Lower leg skin (tissue), 4 donors: ENCODE measurements around the gene GSG1L. TPM values are rescaled to one million over a fixed set of nuclear protein-coding genes. Genes with fewer than 3 reads are reported as not detected.

Source experiments
- DNase-seq, 2 donors: peaks; one replicate each; pipeline ENCODE4 v3.0.0-alpha.2; 2019; ENCODE audit warnings: low spot score in 2 of 2
- H3K4me3 ChIP-seq: fragments of 200-600 bp; sonication (generic); 2 replicates; pipeline ENCODE4 v1.5.1; 2017; ENCODE audit warnings: mild to moderate bottlenecking, low read depth; ENCODE audit not compliant: poor library complexity, severe bottlenecking
- POLR2A ChIP-seq, 2 donors: fragments of 450-650 bp; IDR thresholded peaks; one replicate each; pipeline ENCODE4 v1.6.1; 2016 to 2017; ENCODE audit warnings: antibody characterized with exemption in 2 of 2, mild to moderate bottlenecking in 1 of 2, moderate library complexity in 1 of 2
- WGBS, 2 donors: methylation state at CpG; one replicate each; pipeline ENCODE4 v1.1.5; 2018; 5-methylcytosine and 5-hydroxymethylcytosine counted together
- intact Hi-C: fragments of 100-400 bp; cut with DNase I; formaldehyde crosslinking; loops from one replicate; pipeline ENCODE4 v1.15.0; 2023; ENCODE audit warnings: low total_unique reads
- total RNA-seq, 4 donors: library from RNA; depleted of rRNA; stranded (reverse); fragments of >200 nt; gene quantifications; one replicate each; pipeline ENCODE4 v1.1.0, GENCODE V29; 2016
- TF ChIP-seq, protein P1 (sequence below), 3 donors: fragments of 450-650 bp; IDR thresholded peaks; one replicate each; pipeline ENCODE4 v1.5.1; 2016; ENCODE audit warnings: antibody characterized with exemption in 3 of 3, mild to moderate bottlenecking in 3 of 3, moderate library complexity in 2 of 3

Gene GSG1L
- total RNA-seq, 4 donors from 2014 or later, result 0.49 to 1.1 (median 0.59) TPM; not detected in 1

DNA sequence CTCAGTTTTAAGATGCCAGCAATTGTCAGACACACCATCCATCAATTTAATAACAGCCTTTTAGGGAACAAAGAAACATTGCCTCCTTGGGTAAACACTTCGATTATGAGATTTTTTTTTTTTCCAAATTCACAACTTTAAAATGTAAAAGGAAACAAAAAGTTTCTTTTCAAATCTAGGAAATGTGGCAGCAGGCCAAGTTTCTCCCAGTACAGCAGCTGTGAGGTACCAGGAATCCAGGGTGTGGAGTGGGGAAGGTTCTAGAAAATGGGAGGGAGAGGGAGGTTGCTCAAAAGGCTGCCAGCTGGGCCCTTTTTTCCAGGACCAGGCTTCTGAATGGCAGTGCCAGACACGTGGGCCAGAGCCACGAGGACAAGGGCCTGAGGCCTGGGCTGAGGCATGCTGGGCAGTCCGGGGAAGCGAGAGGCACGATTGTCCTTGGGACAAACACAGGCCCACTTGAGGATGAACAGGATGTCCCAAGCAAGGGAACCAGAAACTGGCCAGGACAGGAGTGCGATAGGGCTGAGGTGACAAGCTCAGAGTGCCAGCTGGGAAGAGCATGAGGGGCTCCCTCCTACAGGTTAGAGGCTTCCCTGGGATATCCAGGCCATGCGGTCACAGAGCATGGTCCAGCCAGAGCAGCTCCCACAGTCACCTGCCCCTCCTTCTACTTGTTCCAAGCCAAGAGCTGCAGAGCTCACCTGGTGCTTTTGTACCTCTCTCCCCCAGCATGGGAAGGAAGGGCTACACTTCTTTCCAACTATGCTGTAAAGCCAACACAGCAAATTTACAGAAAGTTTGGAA lies 298.4 kb downstream of the GSG1L start:
- TF ChIP-seq POLR2A (IDR thresholded peaks at IDR 0.05), result no peak
- H3K4me3 ChIP-seq, result no peak overlapping the region
- intact Hi-C loops, result no loop called here
- 86 to 87% methylated on average over 8 of the region's 8 CpGs for WGBS, 2 donors
- no peak for DNase-seq

DNA sequence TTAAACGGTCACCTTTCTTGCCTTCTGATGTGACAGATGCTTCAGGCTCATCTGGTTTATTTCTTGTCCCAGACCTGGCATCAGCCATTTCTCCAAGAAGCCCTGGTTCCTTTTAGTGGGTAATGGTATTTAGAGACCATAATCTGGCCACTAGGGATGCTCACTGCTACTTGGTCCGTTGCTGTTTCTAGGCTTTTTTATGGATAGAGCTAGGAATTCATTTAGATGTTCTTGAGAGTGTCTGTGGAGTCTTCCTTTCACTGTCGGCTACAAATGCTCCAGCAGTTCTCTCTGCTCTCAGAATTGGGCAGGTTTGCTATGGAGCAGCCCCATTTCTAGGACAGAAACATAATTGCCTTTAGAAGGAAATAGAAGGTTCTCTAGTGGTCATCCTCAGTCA lies 299.1 kb downstream of the GSG1L start:
- WGBS, 2 donors, result 65 to 95% methylated on average over 3 of the region's 3 CpGs
- no peak overlapping the region for H3K4me3 ChIP-seq
- intact Hi-C loops, result no loop called here
- no peak for DNase-seq
- TF ChIP-seq, protein P1, sequence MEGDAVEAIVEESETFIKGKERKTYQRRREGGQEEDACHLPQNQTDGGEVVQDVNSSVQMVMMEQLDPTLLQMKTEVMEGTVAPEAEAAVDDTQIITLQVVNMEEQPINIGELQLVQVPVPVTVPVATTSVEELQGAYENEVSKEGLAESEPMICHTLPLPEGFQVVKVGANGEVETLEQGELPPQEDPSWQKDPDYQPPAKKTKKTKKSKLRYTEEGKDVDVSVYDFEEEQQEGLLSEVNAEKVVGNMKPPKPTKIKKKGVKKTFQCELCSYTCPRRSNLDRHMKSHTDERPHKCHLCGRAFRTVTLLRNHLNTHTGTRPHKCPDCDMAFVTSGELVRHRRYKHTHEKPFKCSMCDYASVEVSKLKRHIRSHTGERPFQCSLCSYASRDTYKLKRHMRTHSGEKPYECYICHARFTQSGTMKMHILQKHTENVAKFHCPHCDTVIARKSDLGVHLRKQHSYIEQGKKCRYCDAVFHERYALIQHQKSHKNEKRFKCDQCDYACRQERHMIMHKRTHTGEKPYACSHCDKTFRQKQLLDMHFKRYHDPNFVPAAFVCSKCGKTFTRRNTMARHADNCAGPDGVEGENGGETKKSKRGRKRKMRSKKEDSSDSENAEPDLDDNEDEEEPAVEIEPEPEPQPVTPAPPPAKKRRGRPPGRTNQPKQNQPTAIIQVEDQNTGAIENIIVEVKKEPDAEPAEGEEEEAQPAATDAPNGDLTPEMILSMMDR (IDR thresholded peaks at IDR 0.05), result no peak
- no peak for TF ChIP-seq POLR2A (IDR thresholded peaks at IDR 0.05)

GRCh38 chr16:27762441-27762840 lies 301.1 kb downstream of the GSG1L start:
- intact Hi-C loops, result no loop called here
- H3K4me3 ChIP-seq, result no peak overlapping the region
- 93 to 95% methylated on average over 3 of the region's 3 CpGs for WGBS, 2 donors
- DNase-seq, result no peak
- no peak for TF ChIP-seq POLR2A (IDR thresholded peaks at IDR 0.05)
- TF ChIP-seq, protein P1 (IDR thresholded peaks at IDR 0.05), result no peak

- H3K4me3 ChIP-seq, result no peak overlapping the region
- TF ChIP-seq, protein P1 (IDR thresholded peaks at IDR 0.05), result no peak
- no peak for TF ChIP-seq POLR2A (IDR thresholded peaks at IDR 0.05)
- WGBS, 2 donors, result 91% methylated on average over 6 to 7 of the region's 7 CpGs
- no peak for DNase-seq
- intact Hi-C loops, result no loop called here
These were observed 301.7 kb downstream of the GSG1L start for GRCh38 chr16:27761816-27762215.

GRCh38 chr16:27760789-27761176 lies 302.7 kb downstream of the GSG1L start:
- TF ChIP-seq POLR2A (IDR thresholded peaks at IDR 0.05), result no peak
- TF ChIP-seq, protein P1 (IDR thresholded peaks at IDR 0.05), result no peak
- WGBS, 2 donors, result 88 to 97% methylated on average over 4 of the region's 4 CpGs
- intact Hi-C loops, result no loop called here
- DNase-seq, result no peak
- H3K4me3 ChIP-seq, result no peak overlapping the region

- TF ChIP-seq, protein P1 (IDR thresholded peaks at IDR 0.05), result no peak
- TF ChIP-seq POLR2A (IDR thresholded peaks at IDR 0.05), result no peak
- 75 to 78% methylated on average over 13 of the region's 13 CpGs for WGBS, 2 donors
- intact Hi-C loops, result loop anchor here (2.0 kb wide), 1 partner anchor 41 kb away; no protein-coding TSS in a partner anchor
- no peak for DNase-seq
- no peak overlapping the region for H3K4me3 ChIP-seq
These were observed 303.3 kb downstream of the GSG1L start for GRCh38 chr16:27759967-27760788.
